NCI-H748 (cell line): ENCODE results near the gene SESTD1.
"Not testable (repeated sequence)": the region's sequence is repeated elsewhere in the genome, so short reads cannot be mapped to it uniquely, and the experiment has no call there.

Source experiments
- DNase-seq: peaks from one replicate; lab custom pipeline; 2025; ENCODE audit not compliant: unreplicated experiment; lab: John Stamatoyannopoulos, UW

The SESTD1 gene

DNA sequence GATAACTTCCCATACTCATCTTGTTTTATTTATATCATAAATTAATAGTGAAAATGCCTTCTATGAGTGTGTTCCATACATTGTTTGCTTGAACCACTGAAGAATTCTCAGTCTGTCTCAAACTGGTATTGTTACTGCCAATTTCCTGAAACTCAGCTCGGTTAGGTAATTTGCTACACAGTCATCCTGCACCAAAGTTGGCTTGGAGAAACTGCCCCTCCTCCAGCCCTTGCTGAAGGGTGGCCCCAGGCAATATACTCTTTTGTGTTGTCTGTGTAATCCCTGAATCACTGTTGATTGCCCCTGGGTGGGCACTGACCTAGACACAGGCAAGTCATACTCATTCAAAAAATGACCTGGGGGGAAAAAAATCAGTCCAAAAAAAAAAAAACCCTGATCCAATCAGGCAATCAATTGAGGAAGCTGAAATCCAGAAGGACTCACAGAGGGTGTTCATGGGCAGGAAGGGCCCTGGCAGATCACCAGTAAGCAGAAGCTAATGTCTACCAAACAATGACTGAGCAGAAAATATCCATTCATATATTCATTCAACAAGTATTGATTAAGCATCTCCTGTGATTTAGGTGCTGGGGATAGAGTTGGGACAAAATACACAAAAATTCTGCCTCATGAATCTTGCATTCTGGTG, 3.8 kb upstream of the SESTD1 start:
- peak; percentile 54 for DNase-seq

DNA sequence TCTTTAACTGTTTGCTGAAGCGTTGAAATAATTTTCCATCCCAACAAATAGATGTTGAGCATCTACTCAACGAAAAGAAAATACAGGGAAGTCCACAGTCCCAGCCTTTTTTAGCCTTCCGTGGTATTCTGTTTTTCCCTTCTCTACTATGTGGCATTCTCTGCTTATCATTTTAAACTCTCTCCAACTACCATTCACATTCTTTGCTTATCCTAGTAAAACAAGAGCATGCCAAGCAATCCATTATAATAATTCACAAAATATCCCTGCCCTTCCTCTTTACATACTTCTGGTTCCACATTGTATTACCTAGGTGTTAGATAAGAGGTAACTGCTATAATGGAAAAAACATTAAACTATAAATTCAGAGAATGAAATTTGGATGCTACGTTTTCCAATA, 1.6 kb upstream of the SESTD1 start:
- no peak for DNase-seq

DNA sequence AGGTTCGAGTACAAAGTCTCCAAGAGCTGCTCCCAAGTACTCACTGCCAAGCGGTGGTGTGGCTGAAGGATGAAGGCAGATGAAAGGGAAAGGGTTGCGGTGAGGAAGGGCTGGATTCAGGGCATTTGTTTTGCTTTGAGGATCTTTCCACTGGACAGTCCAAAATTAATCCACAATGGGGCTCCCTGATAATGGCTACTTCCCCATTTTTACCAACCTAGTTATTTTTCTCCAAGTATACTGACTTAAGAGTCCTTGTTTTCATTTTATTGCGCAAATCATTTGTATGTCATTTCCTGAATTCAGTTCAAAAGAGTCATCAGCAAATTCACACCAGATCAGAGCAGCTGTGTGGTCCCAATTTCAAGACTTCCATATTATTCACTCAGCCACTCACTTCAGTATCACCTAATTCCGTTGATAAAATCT, 464 bp upstream of the SESTD1 start:
- DNase-seq = no peak

DNA sequence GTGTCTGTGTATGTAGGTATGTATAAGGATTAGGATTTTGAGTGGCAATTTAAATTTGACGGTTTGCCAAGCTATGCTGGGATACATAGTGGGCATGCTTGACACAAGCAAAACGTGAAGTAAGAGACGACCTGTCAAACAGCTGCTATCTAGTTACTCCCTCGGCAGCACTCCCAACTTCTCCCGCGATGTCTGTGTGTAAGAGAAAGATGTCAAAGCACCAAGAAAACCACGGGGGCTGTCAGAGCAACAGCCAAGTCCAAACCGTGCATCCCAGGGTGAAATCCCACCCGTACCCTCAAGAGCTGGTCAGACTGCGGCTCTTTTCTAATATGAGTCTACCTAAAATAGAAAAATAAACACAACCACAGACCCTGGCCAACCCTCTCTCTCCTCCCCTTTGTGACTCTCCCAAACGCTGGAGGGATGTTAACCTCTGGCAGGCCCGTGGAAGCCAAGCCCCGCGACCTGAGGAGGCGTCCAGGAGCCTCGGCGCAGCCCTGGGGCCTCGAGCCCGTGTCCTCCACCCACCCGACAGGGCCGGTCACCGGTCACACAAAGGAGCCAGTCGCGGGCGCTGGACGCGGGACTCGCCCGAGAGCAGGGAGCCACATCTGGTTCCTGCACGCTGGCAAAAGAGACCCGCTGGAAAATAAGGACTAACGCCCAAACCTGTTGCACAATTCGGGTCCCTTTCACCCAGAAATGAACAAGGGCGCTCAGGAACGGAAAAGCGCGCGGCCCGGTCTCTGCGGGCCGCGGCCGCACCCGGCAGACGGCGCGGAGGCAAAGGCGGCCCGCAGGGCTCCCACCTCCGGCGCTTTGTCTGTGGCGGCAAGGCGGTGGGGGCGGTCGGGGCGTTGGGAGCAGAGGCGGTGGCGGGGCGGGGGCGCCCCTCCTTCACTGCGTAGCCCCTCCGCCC, 925 bp downstream of the SESTD1 start:
- DNase-seq = peak; percentile 78

DNA sequence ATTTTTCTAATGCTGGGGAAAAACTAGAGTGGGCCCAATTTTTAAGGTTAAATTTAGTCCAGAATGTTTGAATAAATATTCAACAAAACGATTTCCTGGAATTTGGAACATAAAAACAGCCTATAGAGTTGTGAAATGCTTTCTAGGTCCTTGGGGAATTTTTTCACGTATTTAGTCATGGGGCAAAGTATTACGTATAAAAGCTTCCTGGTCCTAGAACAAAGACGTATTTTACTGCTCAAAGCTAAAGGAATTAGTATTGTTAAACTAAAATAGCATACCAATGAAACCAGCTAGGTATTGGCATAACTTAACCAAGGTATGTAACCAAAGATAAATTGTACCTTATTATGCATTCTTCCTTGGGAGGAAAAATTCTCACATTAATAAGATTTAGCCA, 1.6 kb downstream of the SESTD1 start:
- no peak for DNase-seq

DNA sequence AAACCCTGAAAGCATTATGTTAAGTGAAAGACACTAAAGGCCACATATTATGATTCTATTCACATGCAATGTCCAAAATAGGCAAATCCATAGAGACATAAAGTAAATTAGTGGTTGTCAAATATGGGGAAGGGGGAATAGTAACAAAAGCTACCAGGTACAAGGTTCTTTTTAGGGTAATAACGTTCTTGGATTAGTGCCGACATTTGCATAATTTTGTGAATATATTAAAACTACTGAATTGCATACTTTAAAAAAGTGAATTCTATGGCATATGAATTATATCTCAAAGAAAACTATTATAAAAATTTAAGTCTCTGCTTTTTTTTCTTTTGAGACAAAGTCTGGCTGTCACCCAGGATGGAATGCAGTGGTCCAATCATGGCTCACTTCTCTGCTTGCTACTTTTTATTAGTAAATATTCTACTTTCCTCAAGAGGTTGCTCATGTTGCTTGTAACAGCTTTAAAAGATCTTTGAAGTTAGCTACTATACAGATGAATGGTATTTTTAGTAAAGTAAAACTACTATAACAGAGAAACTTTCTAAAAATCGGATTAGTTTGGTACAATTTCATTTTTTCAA, 2.5 kb downstream of the SESTD1 start:
- no peak for DNase-seq

DNA sequence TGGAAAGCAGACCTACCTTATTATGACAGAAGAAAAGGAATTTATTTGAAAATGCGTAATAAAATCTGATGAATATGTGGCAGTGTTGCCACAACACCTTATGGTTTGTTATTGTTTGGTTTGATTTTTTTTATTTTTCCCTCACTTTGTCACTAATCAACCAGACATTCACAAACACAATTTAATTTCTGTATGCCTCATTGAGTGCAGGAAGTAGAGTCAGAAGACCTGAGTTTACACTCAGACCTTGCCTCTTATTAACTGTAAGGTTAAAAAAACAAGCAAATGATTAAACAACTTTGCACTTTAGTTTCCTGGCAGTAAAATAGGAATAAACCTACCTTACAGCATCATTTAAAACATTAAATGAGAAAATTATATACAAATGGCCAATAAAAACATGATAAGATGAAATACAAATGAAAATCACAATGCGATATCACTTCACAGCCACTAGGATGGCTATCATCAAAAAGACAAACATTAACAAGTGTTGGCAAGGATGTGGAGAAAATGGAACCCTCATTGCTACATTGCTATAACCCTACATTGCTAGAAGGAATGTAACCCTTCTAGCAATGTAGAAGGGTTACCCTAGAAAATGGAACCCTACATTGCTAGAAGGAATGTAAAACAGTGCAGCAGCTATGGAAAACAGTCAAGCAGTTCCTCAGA, 3.3 kb downstream of the SESTD1 start:
- DNase-seq = no peak

DNA sequence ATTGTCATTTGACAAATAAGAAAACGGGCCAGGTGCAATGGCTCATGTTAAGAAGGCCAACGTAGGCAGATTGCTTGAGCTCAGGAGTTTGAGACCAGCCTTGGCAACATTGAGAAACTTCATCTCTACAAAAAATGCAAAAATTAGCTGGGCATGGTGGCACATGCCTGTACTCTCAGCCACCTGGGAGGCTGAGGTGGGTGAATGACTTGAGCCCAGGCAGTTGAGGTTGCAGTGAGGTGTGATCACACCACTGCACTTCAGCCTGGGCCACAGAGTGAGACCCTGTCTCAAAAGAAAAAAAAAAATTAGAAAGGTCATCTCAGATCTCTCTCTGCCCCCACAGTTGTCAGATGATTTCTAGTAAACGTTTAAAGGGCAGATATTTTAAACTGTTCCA, 4.4 kb downstream of the SESTD1 start:
- no peak for DNase-seq

DNA sequence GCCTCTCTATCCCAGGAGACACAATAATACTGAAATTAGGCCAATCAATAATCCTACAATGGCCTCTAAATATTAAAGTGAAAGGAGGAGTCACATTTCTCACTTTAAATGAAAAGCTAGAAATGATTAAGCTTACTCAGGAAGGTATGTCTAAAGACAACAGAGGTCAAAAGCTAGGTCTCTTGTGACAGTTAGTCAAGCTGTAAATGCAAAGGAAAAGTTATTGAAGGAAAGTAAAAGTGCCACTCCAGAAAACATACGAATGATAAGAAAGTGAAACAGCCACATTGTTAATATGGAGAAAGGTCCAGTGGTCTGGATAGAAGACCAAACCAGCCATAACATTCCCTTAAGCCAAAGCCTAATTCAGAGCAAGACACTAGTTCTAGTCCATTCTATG, 9.5 kb downstream of the SESTD1 start:
- no peak for DNase-seq

DNA sequence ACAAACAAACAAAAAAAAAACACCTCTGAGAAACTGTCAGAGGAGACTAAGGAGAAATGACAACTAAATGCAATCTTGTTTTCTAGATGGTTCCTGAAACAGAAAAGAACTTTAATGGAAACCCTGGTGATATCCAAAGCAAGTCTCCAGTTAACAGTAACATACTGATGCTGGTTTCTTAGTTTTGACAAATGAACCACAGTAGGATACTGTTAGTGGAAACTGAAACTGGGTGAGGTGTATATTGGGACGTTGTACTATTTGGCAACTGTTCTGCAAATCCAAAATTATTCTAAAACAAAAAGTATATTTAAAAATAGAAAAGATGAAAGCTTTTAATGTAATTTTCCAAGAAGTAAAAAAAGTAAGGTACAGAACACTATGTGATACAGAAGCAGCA, 11.4 kb downstream of the SESTD1 start:
- no peak for DNase-seq

DNA sequence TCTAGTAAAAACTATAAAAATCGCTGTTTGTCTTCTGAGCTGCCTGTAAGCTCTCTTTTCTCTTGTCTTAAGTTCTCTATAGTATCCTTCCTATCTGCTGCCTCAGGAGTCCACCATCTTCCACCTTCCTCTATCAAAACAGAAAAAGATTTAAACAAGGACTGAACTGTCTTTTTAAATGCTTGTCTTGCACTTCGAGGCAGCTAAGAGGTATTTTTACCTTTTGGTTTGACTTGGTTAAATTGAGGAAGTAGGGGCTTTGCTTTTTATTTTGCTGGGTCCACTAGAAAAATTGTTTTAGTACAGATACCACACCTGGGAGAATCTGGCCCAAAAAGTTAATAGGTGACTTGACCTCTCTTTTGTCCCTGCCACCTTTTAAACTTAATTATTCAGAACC, 12.2 kb downstream of the SESTD1 start:
- no peak for DNase-seq

DNA sequence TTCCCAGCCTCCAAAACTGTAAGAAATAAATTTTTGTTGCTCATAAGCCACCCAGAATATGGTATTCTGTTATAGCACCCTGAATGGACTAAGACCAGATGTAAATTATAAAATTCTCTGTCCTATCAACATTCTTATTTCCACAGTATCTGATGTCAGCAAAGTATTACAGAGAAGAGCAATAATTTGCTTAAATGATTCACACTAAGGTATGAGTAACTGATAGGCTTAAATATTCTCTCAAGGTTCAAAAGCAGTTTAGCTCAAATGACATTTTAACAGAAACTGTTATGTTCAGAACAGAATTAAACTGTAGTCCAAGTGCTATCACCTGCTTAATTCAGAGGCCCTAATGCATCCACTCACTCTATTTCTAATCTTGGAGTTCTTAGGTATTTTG, 12.8 kb downstream of the SESTD1 start:
- DNase-seq = no peak

DNA sequence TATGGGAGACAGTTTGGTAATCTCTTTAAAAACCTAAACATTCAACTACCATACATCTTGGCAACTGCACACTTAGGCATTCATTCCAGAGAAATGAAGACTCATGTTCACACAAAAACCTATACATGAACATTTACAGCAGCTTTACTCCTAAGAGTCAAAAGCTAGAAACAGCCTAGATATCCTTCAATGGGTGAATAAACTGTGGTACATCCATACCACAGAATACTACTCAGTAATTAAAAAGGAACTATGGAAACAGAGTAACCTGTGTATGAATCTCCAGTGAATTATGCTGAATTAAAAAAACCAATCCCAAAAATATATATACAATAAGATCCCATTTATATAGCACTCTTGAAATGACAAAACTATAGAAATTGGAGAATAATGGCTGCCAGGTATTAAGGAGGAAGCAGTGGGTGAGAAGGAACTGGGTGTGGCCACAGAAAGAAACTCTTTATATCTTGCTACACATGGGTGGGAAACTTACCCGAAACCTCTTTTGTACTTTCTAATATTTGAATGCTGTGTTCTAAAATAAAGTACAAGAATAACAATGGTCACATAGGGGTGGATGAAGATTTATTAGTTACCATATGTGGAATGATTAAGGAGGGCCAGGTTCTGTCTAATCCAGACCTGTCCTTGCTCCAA, 13.7 kb downstream of the SESTD1 start:
- no peak for DNase-seq

DNA sequence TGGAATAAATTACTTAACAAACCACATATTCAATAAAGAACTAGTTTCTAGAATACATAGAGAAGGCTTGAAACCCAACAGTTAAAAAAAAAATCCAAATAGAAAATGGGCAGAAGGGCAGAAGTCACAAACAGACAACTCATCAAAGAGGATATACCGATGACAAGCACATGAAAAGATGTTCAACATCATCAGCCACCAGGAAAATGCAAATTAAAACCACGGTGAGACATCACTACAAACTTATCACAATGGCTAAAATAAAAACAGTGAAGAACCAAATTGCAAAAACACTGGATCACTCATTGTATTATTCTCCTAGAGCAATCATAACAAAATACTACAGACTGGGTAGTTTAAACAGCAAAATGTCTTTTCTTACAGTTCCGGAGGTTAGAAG, 14.5 kb downstream of the SESTD1 start:
- no peak for DNase-seq

DNA sequence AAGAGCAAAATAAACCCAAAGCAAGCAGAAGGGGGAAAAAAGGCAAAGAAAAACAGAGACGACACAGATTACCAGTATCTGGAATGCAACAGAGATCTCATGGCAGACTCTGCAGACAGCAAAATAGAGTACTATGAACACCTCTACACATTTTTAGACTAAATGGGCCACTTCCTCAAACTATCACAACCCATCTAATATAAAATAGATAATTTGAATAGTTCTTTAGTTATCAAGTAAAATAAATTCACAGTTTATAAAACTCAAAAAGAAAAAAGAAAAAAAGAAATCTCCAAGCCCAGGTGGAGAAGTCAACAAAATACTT, 16.6 kb downstream of the SESTD1 start:
- DNase-seq = no peak

DNA sequence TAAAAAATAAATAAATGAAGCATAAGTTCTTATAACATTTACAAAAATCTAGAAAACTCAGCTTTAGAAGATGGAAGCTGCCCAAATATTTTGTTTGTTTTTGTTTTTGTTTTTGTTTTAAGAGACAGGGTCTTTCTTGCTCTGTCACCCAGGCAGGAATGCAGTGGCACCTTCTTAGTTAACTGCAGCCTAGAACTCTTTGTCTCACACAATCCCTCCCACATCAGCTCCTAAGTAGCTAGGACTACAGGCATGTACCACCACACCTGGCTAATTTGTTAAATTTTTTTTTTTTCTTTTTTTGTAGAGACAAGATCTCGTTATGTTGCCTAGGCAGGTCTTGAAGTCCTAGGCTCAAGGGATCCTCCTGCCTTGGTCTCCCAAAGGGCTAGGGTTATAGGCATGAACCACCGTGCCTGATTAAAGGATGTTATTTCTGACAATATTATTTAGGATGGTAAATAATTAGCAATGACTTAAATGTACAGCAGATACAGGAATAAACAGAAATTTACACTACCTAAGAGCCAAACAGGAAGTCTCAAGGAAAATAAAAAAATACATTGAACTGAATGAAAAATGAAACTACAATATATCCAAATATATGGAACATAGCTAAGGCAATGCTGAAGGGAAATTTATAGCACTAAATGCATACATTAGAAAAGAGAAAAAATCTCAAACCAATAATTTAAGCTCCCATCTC, 17.2 kb downstream of the SESTD1 start:
- DNase-seq = no peak

DNA sequence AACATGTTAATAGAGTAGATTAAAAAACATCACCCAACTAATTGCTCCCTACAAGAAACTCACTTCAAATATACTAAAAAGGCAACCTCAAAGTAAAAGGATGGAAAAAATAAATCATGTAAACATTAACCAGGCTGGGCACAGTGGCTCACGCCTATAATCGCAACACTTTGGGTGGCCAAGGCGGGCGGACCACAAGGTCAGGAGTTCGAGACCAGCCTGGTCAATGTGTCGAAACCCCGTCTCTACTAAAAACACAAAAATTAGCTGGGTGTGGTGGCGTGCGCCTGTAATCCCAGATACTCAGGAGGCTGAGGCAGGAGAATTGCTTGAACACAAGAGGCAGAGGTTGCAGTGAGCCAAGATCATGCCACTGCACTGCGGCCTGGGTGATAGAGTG, 18.8 kb downstream of the SESTD1 start:
- DNase-seq = not testable (repeated sequence)

DNA sequence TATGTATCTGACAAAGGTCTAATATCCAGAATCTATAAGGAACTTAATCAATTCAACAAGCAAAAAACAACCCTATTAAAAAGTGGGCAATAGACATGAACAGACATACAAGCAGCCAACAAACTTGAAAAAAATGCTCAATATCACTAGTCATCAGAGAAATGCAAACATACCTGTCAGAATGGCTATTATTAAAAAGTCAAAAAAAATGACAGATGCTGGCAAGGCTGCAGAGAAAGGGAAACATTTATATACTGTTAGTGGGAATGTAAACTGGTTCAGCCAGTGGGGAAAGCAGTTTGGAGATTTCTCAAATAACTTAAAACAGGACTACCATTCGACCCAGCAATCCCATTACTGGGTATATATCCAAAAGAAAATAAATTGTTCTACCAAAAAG, 21.6 kb downstream of the SESTD1 start:
- DNase-seq = peak; percentile 17

DNA sequence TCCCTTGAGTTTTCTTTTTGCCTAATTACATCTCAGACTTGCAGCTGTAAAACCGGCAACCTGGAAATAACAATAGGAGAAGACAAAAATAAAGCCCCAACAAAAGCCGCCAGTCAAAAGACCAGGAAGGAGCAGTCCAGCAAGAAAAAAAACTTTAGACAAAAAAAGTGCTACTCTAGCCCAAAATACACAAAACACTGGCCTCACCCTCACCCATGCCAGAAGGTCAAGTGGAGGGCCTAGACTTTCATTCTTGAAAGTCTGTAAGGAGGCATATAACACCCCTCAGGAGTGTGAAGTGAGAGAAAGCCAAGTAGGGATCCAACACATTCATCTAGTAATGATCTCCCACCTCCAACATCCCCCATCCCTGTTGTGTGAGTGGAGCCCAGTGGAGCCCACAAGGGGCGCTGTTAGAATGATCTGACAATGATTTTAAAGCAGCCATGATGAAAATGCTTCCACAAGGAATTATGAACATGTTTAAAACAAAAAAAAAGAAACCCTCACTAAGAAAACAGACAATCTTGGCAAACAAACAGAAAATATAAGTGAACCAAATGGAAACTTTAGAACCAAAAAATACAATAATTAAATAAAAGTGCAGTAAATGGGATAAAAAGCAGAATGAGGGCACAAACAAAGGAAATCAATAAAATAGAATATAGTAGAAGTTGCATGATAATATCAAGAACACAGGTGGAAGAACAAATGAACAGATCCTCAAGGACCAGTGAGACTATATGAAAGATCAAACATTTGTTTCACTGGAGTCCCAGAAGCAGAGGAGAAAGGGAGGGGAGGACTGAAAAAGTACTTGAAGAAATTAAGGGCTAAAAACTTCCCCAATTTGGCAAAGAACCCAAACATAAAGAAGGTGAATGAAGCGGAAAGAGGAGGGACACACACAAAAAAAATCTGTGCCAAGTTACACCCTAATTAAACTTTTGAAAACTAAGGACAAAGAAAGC, 23.9 kb downstream of the SESTD1 start:
- DNase-seq = no peak
